Nephron progenitor cell (in vitro differentiated cells): ENCODE data around the gene HBQ1.

Source experiments
- DNase-seq: peaks from one replicate; pipeline ENCODE4 v3.0.0; 2021
- H3K27ac Mint-ChIP-seq: 2 replicates; pipeline ENCODE4 v1.8.0; 2021; ENCODE audit warnings: mild to moderate bottlenecking, moderate library complexity, mixed read lengths
- H3K27me3 Mint-ChIP-seq: 2 replicates; pipeline ENCODE4 v1.8.0; 2021; ENCODE audit warnings: mild to moderate bottlenecking, low read depth, mixed read lengths; ENCODE audit not compliant: poor library complexity
- H3K36me3 Mint-ChIP-seq: 2 replicates; pipeline ENCODE4 v1.8.0; 2021; ENCODE audit warnings: low read depth, mixed read lengths
- H3K4me1 Mint-ChIP-seq: 2 replicates; pipeline ENCODE4 v1.8.0; 2021; ENCODE audit warnings: mixed read lengths
- H3K4me3 Mint-ChIP-seq: 2 replicates; pipeline ENCODE4 v1.8.0; 2021; ENCODE audit warnings: mild to moderate bottlenecking, moderate library complexity, mixed read lengths
- H3K9me3 Mint-ChIP-seq: 2 replicates; pipeline ENCODE4 v1.8.0; 2021; ENCODE audit warnings: mild to moderate bottlenecking, moderate library complexity, mixed read lengths
- CTCF ChIP-seq: fragments of 200-600 bp; sonication (generic); IDR thresholded peaks from 2 replicates; pipeline ENCODE4 v1.5.0; 2021; ENCODE audit warnings: antibody characterized with exemption

HBQ1 gene

GRCh38 chr16:177394-177822, 2.9 kb upstream of the HBQ1 start:
- H3K27ac Mint-ChIP-seq: no peak overlapping the region
- no peaks in the 10 kb centered on the region for H3K36me3 Mint-ChIP-seq
- H3K4me1 Mint-ChIP-seq: no peaks in the 10 kb centered on the region
- no peak for TF ChIP-seq CTCF
- peak overlapping the region; percentile 45 for H3K4me3 Mint-ChIP-seq
- no peak for DNase-seq
- H3K9me3 Mint-ChIP-seq: no peaks in the 10 kb centered on the region
- H3K27me3 Mint-ChIP-seq: peaks cover 66% of the 10 kb centered on the region

- Mint-ChIP-seq H3K27me3 (peaks cover 66% of the 10 kb centered on the region), H3K36me3 (peaks cover 4% of the 10 kb centered on the region), H3K4me3 (no peak overlapping the region), H3K4me1 (no peaks in the 10 kb centered on the region), H3K9me3 (no peaks in the 10 kb centered on the region), H3K27ac (no peak overlapping the region)
- no peak for TF ChIP-seq CTCF
- DNase-seq: no peak
Observed at GRCh38 chr16:177981-178667, 2.1 kb upstream of the HBQ1 start.

- no peak for DNase-seq
- Mint-ChIP-seq H3K4me3 (no peak overlapping the region), H3K27ac (no peak overlapping the region), H3K4me1 (no peaks in the 10 kb centered on the region), H3K27me3 (peaks cover 60% of the 10 kb centered on the region), H3K9me3 (no peaks in the 10 kb centered on the region), H3K36me3 (peaks cover 5% of the 10 kb centered on the region)
- no peak for TF ChIP-seq CTCF
Observed at GRCh38 chr16:178668-179015, 1.6 kb upstream of the HBQ1 start.

- no peaks in the 10 kb centered on the region for H3K4me1 Mint-ChIP-seq
- no peak for TF ChIP-seq CTCF
- H3K27me3 Mint-ChIP-seq: peaks cover 52% of the 10 kb centered on the region
- no peak overlapping the region for H3K27ac Mint-ChIP-seq
- H3K36me3 Mint-ChIP-seq: peaks cover 6% of the 10 kb centered on the region
- peak overlapping the region; percentile 54 for H3K4me3 Mint-ChIP-seq
- DNase-seq: no peak
- H3K9me3 Mint-ChIP-seq: no peaks in the 10 kb centered on the region
Observed at GRCh38 chr16:179211-180092, 807 bp upstream of the HBQ1 start.

GRCh38 chr16:180681-181564, 664 bp downstream of the HBQ1 start:
- H3K9me3 Mint-ChIP-seq: no peaks in the 10 kb centered on the region
- H3K4me3 Mint-ChIP-seq: peak overlapping the region; percentile 50
- H3K27ac Mint-ChIP-seq: no peak overlapping the region
- peaks cover 38% of the 10 kb centered on the region for H3K27me3 Mint-ChIP-seq
- H3K36me3 Mint-ChIP-seq: peaks cover 19% of the 10 kb centered on the region
- no peak for TF ChIP-seq CTCF
- no peaks in the 10 kb centered on the region for H3K4me1 Mint-ChIP-seq
- DNase-seq: peak; percentile 90
